Gastrocnemius medialis (tissue), 4 donors: Measurements from ENCODE around the gene MSLN. TPM values are rescaled to one million over a fixed set of nuclear protein-coding genes. Genes with fewer than 3 reads are reported as not detected.

Experiments used
- ATAC-seq, 2 donors: fragments of 150-250 bp; one replicate each; pipeline ENCODE4 v1.9.1; 2016
- DNase-seq, 2 donors: peaks; one replicate each; pipeline ENCODE4 v3.0.0-alpha.2; 2019
- H3K27ac ChIP-seq, 4 donors: fragments of 200-600 bp; sonication (generic); 1 replicate in 1 of 4; 2 replicates in 3 of 4; pipeline ENCODE4 v1.5.1; 2016 to 2018; ENCODE audit warnings: mild to moderate bottlenecking in 2 of 4, moderate library complexity in 1 of 4
- H3K27me3 ChIP-seq, 3 donors: fragments of 200-600 bp; sonication (generic) in 2 of 3; 1 replicate in 1 of 3; 2 replicates in 2 of 3; pipeline versions ENCODE4 v1.5.1 to v1.6.0; 2016 to 2019; ENCODE audit warnings: mild to moderate bottlenecking in 1 of 3, moderate library complexity in 1 of 3
- H3K36me3 ChIP-seq, 2 donors: fragments of 200-600 bp; sonication (generic) in 1 of 2; one replicate each; pipeline ENCODE4 v1.5.1; 2017 to 2018
- H3K4me1 ChIP-seq, 2 donors: fragments of 200-600 bp; sonication (generic) in 1 of 2; one replicate each; pipeline ENCODE4 v1.5.1; 2016 to 2017; ENCODE audit warnings: mild to moderate bottlenecking in 2 of 2
- H3K4me3 ChIP-seq, 4 donors: fragments of 200-600 bp; sonication (generic) in 3 of 4; 1 replicate in 1 of 4; 2 replicates in 3 of 4; pipeline ENCODE4 v1.5.1; 2016 to 2019; ENCODE audit warnings: mild to moderate bottlenecking in 2 of 4
- H3K9me3 ChIP-seq, 3 donors: fragments of 200-600 bp; sonication (generic) in 2 of 3; 1 replicate in 1 of 3; 2 replicates in 2 of 3; pipeline ENCODE4 v1.5.1; 2016 to 2019
- CTCF ChIP-seq, 5 experiments: fragments of 450-650 bp in 3 of 5; fragments of 200-600 bp in 2 of 5; sonication (generic) in 2 of 5; IDR thresholded peaks in 4 of 5; conservative IDR thresholded peaks in 1 of 5; 1 replicate in 4 of 5; 2 replicates in 1 of 5; pipeline ENCODE4 v1.5.1; 2016 to 2019; ENCODE audit warnings: antibody characterized with exemption in 5 of 5, mild to moderate bottlenecking in 3 of 5, moderate library complexity in 3 of 5
- POLR2A ChIP-seq, 2 donors: fragments of 450-650 bp; IDR thresholded peaks; one replicate each; pipeline ENCODE4 v1.6.1; 2017; ENCODE audit warnings: antibody characterized with exemption in 2 of 2, mild to moderate bottlenecking in 2 of 2, moderate library complexity in 2 of 2
- in situ Hi-C, 4 donors: fragments of 200-750 bp; cut with MboI; loops; one replicate each; pipeline versions ENCODE4 v1.15.0 to v1.8.0; 2017; ENCODE audit warnings: low sequenced_read_pairs in 4 of 4
- intact Hi-C: fragments of 100-400 bp; cut with DNase I; formaldehyde crosslinking; loops from one replicate; pipeline ENCODE4 v1.15.1; 2023; ENCODE audit warnings: low total_unique reads
- total RNA-seq, 4 donors: library from RNA; depleted of rRNA; stranded (reverse); fragments of >200 nt; gene quantifications; one replicate each; pipeline versions ENCODE4 v1.1.0 to v1.2.3, GENCODE V29; 2016

MSLN gene
- total RNA-seq, 4 donors from 2014 or later = not detected

- TF ChIP-seq POLR2A (IDR thresholded peaks at IDR 0.05) = no peak
- no peak overlapping the region for H3K27ac ChIP-seq
- H3K9me3 ChIP-seq = no peaks in the 10 kb centered on the region
- no peak for ATAC-seq
- H3K36me3 ChIP-seq = no peaks in the 10 kb centered on the region
- intact Hi-C loops = no loop called here
- H3K4me1 ChIP-seq = no peaks in the 10 kb centered on the region
- H3K4me3 ChIP-seq = no peak overlapping the region
- no peak for DNase-seq
- in situ Hi-C loops = no loop called here
- H3K27me3 ChIP-seq = peaks cover 0 to 19% (median 15%) of the 10 kb centered on the region in 3 donors
Observed at GRCh38 chr16:761625-762513, 1.3 kb downstream of the MSLN start.

GRCh38 chr16:762595-763268, 2.2 kb downstream of the MSLN start:
- Histone ChIP-seq H3K36me3 (no peaks in the 10 kb centered on the region), H3K27me3 (peaks cover 0 to 19% (median 15%) of the 10 kb centered on the region in 3 donors), H3K4me3 (no peak overlapping the region), H3K27ac (no peak overlapping the region), H3K9me3 (no peaks in the 10 kb centered on the region), H3K4me1 (no peaks in the 10 kb centered on the region)
- DNase-seq (no peak), ATAC-seq (no peak)
- intact Hi-C loops = no loop called here
- in situ Hi-C loops = no loop called here
- no peak for TF ChIP-seq CTCF (IDR thresholded peaks at IDR 0.05 in 4 of 5, conservative IDR thresholded peaks at IDR 0.05 in 1 of 5)
- TF ChIP-seq POLR2A (IDR thresholded peaks at IDR 0.05) = no peak

- no peak for ATAC-seq
- DNase-seq = no peak
- no peak for TF ChIP-seq CTCF (IDR thresholded peaks at IDR 0.05 in 4 of 5, conservative IDR thresholded peaks at IDR 0.05 in 1 of 5)
- TF ChIP-seq POLR2A (IDR thresholded peaks at IDR 0.05) = no peak
- H3K36me3 ChIP-seq = no peaks in the 10 kb centered on the region
- intact Hi-C loops (no loop called here), in situ Hi-C loops (no loop called here)
- H3K4me1 ChIP-seq = no peaks in the 10 kb centered on the region
- H3K9me3 ChIP-seq = no peaks in the 10 kb centered on the region
- no peak overlapping the region for H3K27ac ChIP-seq
- no peak overlapping the region for H3K4me3 ChIP-seq
- H3K27me3 ChIP-seq = peaks cover 0 to 24% (median 15%) of the 10 kb centered on the region in 3 donors
Observed at GRCh38 chr16:763369-764183, 3.0 kb downstream of the MSLN start.

- DNase-seq (no peak), ATAC-seq (no peak)
- H3K4me1 ChIP-seq = no peaks in the 10 kb centered on the region
- TF ChIP-seq POLR2A (IDR thresholded peaks at IDR 0.05) = no peak
- no peak for TF ChIP-seq CTCF (IDR thresholded peaks at IDR 0.05 in 4 of 5, conservative IDR thresholded peaks at IDR 0.05 in 1 of 5)
- H3K36me3 ChIP-seq = no peaks in the 10 kb centered on the region
- H3K4me3 ChIP-seq = no peak overlapping the region
- H3K27me3 ChIP-seq = peaks cover 0 to 27% (median 15%) of the 10 kb centered on the region in 3 donors
- H3K9me3 ChIP-seq = no peaks in the 10 kb centered on the region
- intact Hi-C loops = no loop called here
- in situ Hi-C loops = no loop called here
- H3K27ac ChIP-seq = no peak overlapping the region
Observed at GRCh38 chr16:764184-764750, 3.7 kb downstream of the MSLN start.
